Vagina (tissue), 2 donors: ENCODE results near the gene SFXN1.

Source experiments
- POLR2A ChIP-seq, 2 donors: fragments of 450-650 bp; IDR thresholded peaks; one replicate each; pipeline ENCODE4 v1.6.1; 2017; ENCODE audit warnings: antibody characterized with exemption in 2 of 2, mild to moderate bottlenecking in 2 of 2, moderate library complexity in 2 of 2
- TF ChIP-seq, protein P1 (sequence below), 3 experiments: fragments of 450-650 bp in 2 of 3; fragments of 200-600 bp in 1 of 3; sonication (generic) in 1 of 3; IDR thresholded peaks; one replicate each; pipeline ENCODE4 v1.5.1; 2017 to 2019; ENCODE audit warnings: antibody characterized with exemption in 3 of 3, mild to moderate bottlenecking in 2 of 3, moderate library complexity in 2 of 3

DNA sequence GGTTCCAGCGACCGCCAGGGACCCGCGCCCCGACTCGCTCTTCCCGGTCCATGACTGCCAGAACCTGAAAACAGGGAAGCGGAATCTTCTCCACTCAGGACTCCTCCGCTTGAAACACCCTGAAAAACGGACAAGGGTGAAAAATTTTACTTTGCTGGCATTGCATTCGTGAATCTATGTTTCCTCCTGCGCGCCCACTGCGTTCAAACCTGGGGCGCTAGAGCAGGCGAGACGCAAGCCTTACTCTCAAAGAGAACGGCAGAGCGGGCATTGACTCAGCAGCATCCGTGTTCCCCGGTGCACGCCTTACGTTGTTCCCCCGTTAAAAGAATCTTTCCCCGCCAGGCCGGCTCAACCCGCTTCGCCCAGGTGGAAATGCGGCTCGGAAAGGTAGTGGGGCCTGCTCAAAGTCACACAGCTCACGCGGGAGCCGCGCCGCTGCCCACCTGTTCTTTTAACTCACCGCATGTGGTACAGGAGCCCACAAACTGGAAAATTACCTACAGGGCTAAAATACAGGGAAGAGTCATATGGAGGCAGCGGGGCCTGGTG lies 33.4 kb upstream of the SFXN1 start:
- TF ChIP-seq, protein P1, sequence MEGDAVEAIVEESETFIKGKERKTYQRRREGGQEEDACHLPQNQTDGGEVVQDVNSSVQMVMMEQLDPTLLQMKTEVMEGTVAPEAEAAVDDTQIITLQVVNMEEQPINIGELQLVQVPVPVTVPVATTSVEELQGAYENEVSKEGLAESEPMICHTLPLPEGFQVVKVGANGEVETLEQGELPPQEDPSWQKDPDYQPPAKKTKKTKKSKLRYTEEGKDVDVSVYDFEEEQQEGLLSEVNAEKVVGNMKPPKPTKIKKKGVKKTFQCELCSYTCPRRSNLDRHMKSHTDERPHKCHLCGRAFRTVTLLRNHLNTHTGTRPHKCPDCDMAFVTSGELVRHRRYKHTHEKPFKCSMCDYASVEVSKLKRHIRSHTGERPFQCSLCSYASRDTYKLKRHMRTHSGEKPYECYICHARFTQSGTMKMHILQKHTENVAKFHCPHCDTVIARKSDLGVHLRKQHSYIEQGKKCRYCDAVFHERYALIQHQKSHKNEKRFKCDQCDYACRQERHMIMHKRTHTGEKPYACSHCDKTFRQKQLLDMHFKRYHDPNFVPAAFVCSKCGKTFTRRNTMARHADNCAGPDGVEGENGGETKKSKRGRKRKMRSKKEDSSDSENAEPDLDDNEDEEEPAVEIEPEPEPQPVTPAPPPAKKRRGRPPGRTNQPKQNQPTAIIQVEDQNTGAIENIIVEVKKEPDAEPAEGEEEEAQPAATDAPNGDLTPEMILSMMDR (IDR thresholded peaks at IDR 0.05): peak in 1 of 3 experiments; percentile 12
- no peak for TF ChIP-seq POLR2A (IDR thresholded peaks at IDR 0.05)
